HG02970 (cell line): ENCODE results near the gene LCN12.

Source experiments
- ATAC-seq: cut with Tn5 transposase; IDR thresholded peaks from one replicate; pipeline ENCODE4 v1.9.1; 2021; ENCODE audit warnings: mild to moderate bottlenecking, moderate library complexity, moderate number of reproducible peaks; ENCODE audit not compliant: unreplicated experiment, low FRiP score

The LCN12 gene

DNA sequence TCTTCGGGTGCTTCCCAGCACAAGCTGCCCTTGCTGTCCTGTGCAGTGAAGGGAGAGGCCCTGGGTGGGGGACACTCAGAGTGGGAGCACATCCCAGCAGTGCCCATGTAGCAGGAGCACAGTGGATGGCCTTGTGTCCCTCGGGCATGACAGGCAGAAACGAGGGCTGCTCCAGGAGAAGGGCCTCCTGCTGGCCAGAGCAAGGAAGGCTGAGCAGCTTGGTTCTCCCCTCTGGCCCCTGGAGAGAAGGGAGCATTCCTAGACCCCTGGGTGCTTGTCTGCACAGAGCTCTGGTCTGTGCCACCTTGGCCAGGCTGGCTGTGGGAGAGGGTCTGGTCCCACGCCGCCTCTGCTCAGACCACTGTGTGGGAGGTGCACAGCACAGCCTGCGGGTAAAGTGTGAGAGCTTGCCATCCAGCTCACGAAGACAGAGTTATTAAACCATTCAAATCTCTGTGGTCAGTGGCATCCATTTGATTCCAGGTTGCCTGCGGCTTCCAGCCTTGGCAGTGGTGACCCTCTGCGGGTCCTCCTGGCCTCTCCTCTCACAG lies 25.8 kb upstream of the LCN12 start:
- no peak for ATAC-seq

- ATAC-seq, result no peak
Observed at GRCh38 chr9:136926749-136927148, 25.3 kb upstream of the LCN12 start.

GRCh38 chr9:136927343-136928271 lies 24.5 kb upstream of the LCN12 start:
- no peak for ATAC-seq

DNA sequence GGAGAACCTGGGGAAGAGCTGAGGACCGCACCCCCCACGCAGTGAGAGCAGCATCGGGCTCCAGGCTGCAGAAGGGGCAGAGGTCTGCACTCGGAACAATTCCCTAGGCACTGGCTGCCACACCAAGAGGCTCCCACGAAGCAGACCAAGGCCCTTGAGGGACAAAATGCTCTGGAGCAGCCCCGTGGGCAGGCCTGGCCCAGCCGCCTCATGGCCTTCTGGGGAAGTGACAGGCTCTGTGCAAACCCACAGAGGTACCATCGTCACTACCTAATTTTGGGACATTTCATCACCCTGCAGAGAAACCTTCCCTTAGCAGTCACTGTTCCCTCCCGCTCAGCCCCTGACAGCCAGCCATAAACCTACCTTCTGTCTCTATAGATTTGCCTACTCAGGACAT lies 23.5 kb upstream of the LCN12 start:
- ATAC-seq, result no peak

- ATAC-seq, result no peak
Observed at GRCh38 chr9:136930014-136930413, 22.1 kb upstream of the LCN12 start.

DNA sequence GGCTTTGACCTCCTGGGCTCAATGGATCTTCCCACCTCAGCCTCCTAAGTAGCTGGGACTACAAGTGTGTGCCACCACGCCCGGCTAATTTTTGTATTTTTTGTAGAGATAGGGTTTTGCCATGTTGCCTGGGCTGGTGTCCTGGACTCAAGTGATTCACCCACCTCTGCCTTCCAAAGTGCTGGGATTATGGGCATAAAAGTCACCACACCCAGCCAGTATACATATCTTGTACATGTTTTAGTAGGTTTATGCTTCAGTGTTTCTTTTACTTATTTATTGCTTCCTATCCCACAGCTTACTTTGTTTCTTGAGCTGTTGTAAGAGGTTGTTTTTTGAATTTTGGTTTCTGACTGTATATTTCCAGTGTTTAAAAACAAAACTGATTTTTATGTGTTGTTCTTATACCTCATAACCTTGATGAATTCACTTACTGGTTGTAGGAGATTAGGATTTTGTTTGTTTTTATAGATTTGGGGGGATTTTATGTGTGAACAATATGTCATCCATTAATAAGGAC lies 20.4 kb upstream of the LCN12 start:
- no peak for ATAC-seq

DNA sequence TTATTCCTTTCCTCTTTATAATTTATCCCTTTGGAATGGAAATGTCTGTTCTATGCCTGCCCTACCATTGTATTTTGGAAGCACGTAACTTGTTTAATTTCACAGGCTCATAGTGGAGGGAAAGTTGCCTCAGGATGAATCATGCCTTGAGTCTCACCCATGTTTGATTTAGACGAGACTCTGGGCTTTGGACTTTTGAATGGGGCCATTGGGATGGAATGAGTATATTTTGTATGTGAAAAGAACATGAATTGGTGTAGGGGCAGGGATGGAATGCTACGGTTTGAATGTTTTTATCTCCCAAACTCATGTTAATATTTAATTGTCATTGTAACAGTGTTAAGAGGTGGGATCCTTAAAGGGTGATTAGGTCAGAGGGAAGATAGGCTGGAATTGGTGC lies 17.8 kb upstream of the LCN12 start:
- ATAC-seq, result no peak

GRCh38 chr9:136935651-136936050 lies 16.4 kb upstream of the LCN12 start:
- no peak for ATAC-seq

DNA sequence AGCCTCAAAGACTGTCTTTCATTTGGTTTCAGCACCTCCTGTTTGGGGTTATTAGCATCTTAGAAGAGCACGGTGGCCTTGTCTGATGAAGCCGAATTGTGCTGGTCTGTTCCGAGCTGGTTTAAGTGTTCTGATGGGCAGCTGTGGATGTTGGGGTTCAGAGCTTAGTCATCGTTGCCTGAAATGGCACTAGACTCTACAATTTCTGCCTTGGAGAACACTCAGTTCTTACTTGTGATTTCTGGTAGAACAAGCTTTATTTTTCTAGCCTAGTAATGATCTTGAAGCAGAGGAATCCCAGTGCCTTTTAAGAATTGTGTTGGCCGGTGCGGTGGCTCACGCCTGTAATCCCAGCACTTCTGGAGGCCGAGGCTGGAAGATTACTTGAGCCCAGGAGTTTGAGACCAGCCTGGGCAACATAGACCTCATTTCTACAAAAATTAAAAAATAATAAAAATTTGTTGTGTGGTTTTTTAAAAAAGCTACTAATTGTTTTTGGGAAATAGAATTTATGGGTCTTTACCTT lies 15.4 kb upstream of the LCN12 start:
- no peak for ATAC-seq

- ATAC-seq, result no peak
Observed at GRCh38 chr9:136937186-136938001, 14.7 kb upstream of the LCN12 start.

- no peak for ATAC-seq
Observed at GRCh38 chr9:136939431-136939995, 12.6 kb upstream of the LCN12 start.

DNA sequence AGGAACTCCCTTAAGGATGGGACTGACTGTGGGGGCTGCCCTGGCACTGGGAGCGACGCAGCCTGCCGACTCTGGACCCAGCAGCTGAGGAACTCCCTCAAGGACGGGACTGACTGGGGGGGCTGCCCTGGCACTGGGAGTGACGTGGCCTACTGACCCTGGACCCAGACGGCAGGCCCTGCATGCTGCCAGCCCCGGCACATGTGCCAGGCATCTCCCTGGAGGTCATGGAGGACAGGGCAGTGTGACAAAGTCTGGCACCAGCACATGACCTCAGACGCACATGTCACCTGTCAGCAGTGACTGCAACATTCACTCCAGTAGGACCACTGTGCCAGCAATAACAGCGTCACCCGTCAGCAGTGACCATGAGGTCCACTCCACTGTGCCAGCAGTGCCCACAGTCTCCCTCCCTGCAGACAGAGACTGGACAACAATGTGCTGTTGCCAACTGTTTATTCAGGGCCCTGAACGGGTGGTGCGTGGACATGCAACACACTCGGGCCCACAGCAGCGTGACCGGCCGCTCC lies 12.0 kb upstream of the LCN12 start:
- ATAC-seq, result no peak

GRCh38 chr9:136940526-136941230 lies 11.4 kb upstream of the LCN12 start:
- no peak for ATAC-seq

DNA sequence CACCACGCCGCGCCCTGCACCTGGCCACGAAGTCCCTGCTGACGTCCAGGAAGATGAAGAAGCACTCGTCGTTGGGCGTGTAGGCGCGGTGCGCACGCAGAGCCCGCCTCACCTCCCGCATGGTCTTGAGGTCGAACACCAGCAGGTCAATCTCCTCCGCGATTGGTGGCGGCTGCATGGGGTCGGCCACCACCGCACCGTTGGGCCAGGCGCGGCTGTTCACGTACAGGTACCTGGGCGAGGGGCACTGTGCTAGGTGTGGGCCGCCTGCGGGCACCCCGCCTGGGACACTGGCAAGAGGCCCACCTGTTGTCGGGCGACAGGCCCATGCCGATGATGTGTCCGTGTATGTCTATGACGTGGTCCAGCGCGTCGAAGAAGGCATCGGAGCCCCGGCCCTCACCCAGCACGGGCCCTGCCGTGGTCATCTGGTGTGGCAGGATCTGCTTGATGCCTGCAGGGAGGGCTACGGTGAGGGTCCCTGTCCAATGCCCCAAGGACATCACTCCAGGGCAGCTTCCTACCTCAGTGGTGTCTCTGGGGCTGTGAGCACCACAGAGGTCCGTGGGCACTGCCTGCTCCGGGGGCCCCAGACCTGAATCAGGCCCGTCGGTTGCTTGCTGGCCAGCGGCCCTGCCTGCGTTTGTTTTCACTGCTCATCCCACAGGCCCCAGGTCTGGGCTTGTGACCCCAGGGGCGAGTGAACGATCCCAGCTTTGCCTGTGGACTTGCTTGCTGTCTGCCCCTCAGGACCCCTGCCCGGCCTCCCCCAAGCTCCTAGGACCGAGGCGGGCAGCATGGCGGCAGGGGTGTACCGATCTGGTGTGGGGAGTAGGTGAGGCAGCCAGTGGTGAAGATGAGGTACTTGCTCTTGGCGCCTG lies 10.6 kb upstream of the LCN12 start:
- ATAC-seq, result no peak

DNA sequence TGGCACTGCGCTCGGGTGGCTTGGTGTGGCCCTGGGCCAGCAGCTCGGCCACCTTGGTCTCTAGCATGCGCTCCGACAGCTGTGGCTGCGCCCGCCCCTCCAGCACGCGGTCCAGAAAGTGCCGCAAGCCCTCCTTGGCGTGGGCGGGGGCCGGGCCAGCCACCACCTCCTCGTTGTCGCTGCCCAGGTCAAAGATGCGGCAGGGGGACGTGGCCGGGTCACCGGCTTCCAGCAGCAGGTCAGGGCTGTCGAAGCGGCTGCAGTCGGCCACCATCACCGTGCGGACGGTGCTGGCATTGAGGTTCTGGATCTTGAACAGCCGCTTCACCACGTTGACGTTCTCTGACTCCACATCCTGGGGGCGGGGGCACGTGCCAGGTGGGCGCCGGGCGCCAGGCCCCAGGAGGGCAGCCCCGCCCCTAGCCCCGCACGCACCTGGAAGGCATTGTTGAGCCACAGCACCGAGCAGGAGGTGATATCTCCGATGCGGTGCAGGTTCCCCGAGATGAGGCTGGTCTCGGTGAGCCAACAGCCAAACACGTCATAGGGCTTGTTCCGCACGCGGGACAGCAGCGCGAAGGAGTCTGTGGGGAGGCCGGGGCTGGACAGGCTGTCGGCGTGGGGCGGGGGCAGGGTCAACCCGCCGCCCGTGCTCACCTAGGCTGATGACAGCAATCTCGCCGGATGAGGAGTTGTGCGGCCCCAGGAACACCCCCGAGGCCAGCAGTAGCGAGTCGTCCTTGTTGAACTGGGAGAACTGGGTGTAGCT lies 9.8 kb upstream of the LCN12 start:
- no peak for ATAC-seq

DNA sequence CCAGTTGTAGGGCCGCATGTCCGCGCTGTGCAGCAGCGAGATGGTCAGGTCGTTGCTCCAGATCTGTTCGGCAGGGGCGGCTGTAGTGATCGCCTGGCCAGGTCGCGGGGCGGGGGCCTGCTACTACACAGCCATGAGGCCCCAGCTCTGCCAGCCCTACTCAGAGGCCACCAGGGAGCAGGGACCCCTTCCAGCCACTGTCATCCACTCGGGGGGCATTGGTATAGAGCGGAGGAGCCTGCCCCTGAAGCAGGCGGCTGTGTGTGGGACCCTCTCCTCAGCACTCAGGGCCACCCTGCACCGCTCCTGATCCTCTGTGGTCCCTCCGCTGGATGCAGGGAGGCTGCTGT lies 9.2 kb upstream of the LCN12 start:
- ATAC-seq, result no peak

GRCh38 chr9:136943291-136944211 lies 8.5 kb upstream of the LCN12 start:
- ATAC-seq, result peak; percentile 13
